ENCODE results near the gene NR2F1. TPM values are rescaled to one million over a fixed set of nuclear protein-coding genes. Genes with fewer than 3 reads are reported as not detected.

Gene NR2F1
- total RNA-seq, 4 donors from 2014 or later, result 29.4 to 111 (median 37.8) TPM

DNA sequence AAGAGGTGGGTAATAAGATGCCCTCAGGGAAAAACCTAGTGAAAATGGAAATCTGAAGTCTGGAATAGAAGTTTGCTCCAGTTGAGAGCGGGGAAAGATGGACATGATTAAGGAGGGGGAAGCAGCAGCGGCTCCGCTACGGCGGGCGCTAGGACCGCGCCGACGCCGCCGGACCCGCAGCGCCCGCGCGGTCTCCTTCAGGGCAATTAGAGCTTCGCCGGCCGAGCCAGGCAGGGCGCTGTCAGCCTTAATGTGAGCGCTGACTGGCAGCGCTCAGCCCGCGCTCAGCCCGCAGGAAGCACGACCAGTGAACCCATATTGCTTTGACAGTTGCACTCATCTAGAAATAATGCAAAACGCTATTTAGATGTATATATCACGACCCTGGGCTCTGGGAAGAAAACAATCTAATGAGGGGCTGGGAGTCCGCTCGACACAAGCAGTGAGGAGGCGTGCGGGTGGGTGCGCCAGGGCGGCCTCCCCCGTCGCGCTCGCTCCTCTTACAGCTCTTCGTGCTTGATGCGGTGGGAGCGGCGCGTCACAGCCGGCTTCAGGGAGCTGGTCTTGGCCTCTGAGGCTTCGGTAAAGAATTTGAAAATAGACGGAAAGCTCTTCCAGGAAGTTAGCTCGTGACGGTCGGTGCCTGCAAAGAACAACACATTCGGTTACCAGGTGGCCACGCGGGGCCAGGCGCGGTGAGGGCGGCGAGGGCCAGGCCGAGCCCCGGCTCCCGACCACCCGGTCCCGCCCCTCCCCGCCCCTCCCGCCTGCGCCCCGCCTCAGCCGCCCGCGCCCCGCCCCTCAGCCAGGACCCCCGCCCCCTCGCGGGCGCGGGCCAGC lies 37.7 kb downstream of the NR2F1 start:
- H3K4me1 ChIP-seq, result peaks cover 0 to 19% (median 0%) of the 10 kb centered on the region in 3 donors
- H3K9me3 ChIP-seq, result no peaks in the 10 kb centered on the region
- H3K36me3 ChIP-seq, result no peaks in the 10 kb centered on the region
- 0% methylated on average over 19 to 26 of the region's 75 CpGs for WGBS, 2 donors (ENCODE audit: low coverage in 1 of 2)
- no peaks in the 10 kb centered on the region for H3K27me3 ChIP-seq
- peak; percentile 78 for ATAC-seq
- H3K4me3 ChIP-seq, result peak overlapping the region; percentile 73 to 80
- H3K27ac ChIP-seq, result peak overlapping the region; percentile 75 to 94 (median 90)
- TF ChIP-seq, protein P1, sequence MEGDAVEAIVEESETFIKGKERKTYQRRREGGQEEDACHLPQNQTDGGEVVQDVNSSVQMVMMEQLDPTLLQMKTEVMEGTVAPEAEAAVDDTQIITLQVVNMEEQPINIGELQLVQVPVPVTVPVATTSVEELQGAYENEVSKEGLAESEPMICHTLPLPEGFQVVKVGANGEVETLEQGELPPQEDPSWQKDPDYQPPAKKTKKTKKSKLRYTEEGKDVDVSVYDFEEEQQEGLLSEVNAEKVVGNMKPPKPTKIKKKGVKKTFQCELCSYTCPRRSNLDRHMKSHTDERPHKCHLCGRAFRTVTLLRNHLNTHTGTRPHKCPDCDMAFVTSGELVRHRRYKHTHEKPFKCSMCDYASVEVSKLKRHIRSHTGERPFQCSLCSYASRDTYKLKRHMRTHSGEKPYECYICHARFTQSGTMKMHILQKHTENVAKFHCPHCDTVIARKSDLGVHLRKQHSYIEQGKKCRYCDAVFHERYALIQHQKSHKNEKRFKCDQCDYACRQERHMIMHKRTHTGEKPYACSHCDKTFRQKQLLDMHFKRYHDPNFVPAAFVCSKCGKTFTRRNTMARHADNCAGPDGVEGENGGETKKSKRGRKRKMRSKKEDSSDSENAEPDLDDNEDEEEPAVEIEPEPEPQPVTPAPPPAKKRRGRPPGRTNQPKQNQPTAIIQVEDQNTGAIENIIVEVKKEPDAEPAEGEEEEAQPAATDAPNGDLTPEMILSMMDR (IDR thresholded peaks at IDR 0.05), result peak in 1 of 4 experiments; percentile 28
- TF ChIP-seq POLR2A (IDR thresholded peaks at IDR 0.05) (no peak), POLR2AphosphoS5 (IDR thresholded peaks at IDR 0.05) (peak; percentile 9), EP300 (IDR thresholded peaks at IDR 0.05) (no peak)

DNA sequence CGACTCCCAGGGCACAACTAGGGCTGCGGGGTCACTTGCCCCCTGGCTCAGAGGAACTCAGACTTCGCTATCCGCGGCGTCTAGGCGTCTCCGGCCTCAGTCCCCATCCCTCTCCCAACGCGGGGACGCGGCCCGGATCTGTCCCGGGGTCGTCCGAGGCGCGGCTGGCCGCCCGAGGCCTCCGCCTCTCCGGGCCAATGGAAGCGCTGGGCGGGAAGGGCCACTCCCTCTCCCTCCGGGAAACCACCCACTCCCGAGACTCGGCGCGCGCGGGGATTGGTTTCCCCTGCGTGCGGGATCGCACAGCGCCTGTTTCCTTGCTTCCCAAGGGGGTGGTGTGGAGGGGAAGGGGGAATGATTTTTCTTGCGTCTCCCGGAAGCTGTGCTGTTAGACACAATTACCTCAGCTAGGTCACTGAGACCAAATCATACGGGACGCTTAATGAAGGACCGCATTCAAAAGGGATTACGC lies 38.3 kb downstream of the NR2F1 start:
- TF ChIP-seq, protein P1 (IDR thresholded peaks at IDR 0.05), result peak in 1 of 4 experiments; percentile 6
- peak; percentile 86 for TF ChIP-seq POLR2AphosphoS5 (IDR thresholded peaks at IDR 0.05)
- peak; percentile 22 to 46 for TF ChIP-seq POLR2A (IDR thresholded peaks at IDR 0.05)
- TF ChIP-seq EP300 (IDR thresholded peaks at IDR 0.05), result no peak
- peak overlapping the region; percentile 73 to 80 for H3K4me3 ChIP-seq
- H3K27me3 ChIP-seq, result no peaks in the 10 kb centered on the region
- ATAC-seq, result peak; percentile 92
- H3K27ac ChIP-seq, result peak overlapping the region; percentile 75 to 94 (median 90)
- 0 to 20% methylated on average over 1 to 4 of the region's 41 CpGs for WGBS, 2 donors (ENCODE audit: low coverage in 1 of 2)
- H3K4me1 ChIP-seq, result peaks cover 0 to 19% (median 0%) of the 10 kb centered on the region in 3 donors
- H3K36me3 ChIP-seq, result no peaks in the 10 kb centered on the region
- no peaks in the 10 kb centered on the region for H3K9me3 ChIP-seq

DNA sequence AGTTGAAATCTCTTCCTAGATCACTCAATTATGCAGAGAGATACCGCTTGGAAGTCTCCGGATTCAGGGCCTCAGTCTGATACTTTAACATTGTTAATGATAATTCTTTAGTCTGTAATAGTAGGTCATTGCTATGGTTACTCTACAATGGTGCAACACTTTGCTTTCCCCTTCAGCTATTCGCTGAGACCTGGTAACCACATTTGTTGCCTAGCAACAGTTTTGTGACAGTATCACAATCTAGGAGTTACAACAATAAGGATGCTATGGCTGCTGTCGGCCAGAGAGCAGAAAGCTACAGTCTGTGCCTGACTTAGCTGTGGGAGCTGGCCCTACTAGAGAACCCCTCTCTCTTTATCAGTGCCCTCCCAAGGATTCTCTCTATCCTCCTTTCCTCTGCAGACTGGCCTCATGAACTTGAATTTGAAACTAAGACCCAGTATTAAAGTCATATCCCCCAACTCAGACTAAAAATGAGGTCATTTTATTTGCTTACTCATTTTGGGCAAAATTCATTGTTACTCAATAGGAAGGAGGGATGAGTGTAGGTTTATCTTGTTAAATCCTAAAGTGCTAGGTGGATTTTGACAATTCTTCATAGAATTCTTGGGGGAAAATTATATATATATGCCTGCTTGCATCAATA lies 39.3 kb downstream of the NR2F1 start:
- H3K27ac ChIP-seq, result peak overlapping the region; percentile 4 to 94 (median 90)
- 54 to 64% methylated on average over 4 of the region's 4 CpGs for whole genome bisulfite sequencing, 2 donors (ENCODE audit: low coverage in 1 of 2)
- peaks cover 0 to 19% (median 0%) of the 10 kb centered on the region in 3 donors for H3K4me1 ChIP-seq
- peak overlapping the region in 1 of 2 donors; percentile 73 for H3K4me3 ChIP-seq
- no peaks in the 10 kb centered on the region for H3K27me3 ChIP-seq
- peak; percentile 5 for ATAC-seq
- no peaks in the 10 kb centered on the region for H3K36me3 ChIP-seq
- TF ChIP-seq POLR2AphosphoS5 (IDR thresholded peaks at IDR 0.05), result no peak
- TF ChIP-seq, protein P1 (IDR thresholded peaks at IDR 0.05), result no peak
- H3K9me3 ChIP-seq, result no peaks in the 10 kb centered on the region

DNA sequence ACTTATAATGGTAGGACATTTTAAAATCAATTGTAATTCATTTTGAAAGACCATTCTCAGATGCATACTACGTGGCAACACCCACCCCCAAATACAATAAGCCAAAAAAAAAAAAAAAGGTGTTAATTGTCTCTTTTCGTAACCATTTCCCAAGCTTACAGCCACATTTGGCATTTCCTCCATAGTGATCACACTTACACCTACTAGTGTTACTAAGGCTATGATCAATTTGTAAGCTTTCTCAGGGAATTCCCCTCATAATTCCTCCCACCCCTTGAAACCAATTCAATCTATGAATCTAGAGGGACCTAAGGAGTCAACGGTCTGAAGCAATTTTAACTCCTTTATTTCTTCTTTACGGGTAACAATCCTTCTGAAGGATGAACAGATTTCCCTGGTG lies 40.1 kb downstream of the NR2F1 start:
- TF ChIP-seq POLR2AphosphoS5 (IDR thresholded peaks at IDR 0.05) (no peak), EP300 (IDR thresholded peaks at IDR 0.05) (no peak), POLR2A (IDR thresholded peaks at IDR 0.05) (no peak)
- TF ChIP-seq, protein P1 (IDR thresholded peaks at IDR 0.05), result no peak
- H3K36me3 ChIP-seq, result no peaks in the 10 kb centered on the region
- no peak for ATAC-seq
- H3K27ac ChIP-seq, result no peak overlapping the region
- peaks cover 0 to 19% (median 0%) of the 10 kb centered on the region in 3 donors for H3K4me1 ChIP-seq
- H3K27me3 ChIP-seq, result no peaks in the 10 kb centered on the region
- WGBS, 2 donors (ENCODE audit: low coverage in 1 of 2), result 65 to 81% methylated on average over 4 of the region's 4 CpGs
- H3K4me3 ChIP-seq, result no peak overlapping the region
- H3K9me3 ChIP-seq, result no peaks in the 10 kb centered on the region

All from gastroesophageal sphincter (tissue), 4 donors.